Neural crest cell (in vitro differentiated cells): ENCODE measurements around the gene CPOX. TPM values are rescaled to one million over a fixed set of nuclear protein-coding genes. Genes with fewer than 3 reads are reported as not detected.
"Not testable (repeated sequence)": the region's sequence is repeated elsewhere in the genome, so short reads cannot be mapped to it uniquely, and the experiment has no call there.

Source experiments
- DNase-seq: peaks from one replicate; pipeline ENCODE4 v3.0.0; 2021; ENCODE audit warnings: low read depth, mixed read lengths, low spot score
- H3K27ac Mint-ChIP-seq: one replicate; pipeline ENCODE4 v1.8.0; 2021; ENCODE audit warnings: mild to moderate bottlenecking, mixed read lengths; ENCODE audit not compliant: unreplicated experiment
- H3K27me3 Mint-ChIP-seq: 2 replicates; pipeline ENCODE4 v1.8.0; 2021; ENCODE audit warnings: low read depth, mild to moderate bottlenecking, mixed read lengths
- H3K36me3 Mint-ChIP-seq: 2 replicates; pipeline ENCODE4 v1.8.0; 2021; ENCODE audit warnings: low read depth, mild to moderate bottlenecking, mixed read lengths
- H3K4me1 Mint-ChIP-seq: 2 replicates; pipeline ENCODE4 v1.8.0; 2021; ENCODE audit warnings: mixed read lengths
- H3K4me3 Mint-ChIP-seq: one replicate; pipeline ENCODE4 v1.8.0; 2021; ENCODE audit warnings: mild to moderate bottlenecking, mixed read lengths
- H3K9me3 Mint-ChIP-seq: 2 replicates; pipeline ENCODE4 v1.8.0; 2021; ENCODE audit warnings: mixed read lengths
- CTCF ChIP-seq: fragments of 200-600 bp; sonication (generic); conservative IDR thresholded peaks from 2 replicates; pipeline ENCODE4 v1.5.0; 2021; ENCODE audit warnings: antibody characterized with exemption, mild to moderate bottlenecking
- long read RNA-seq: library from polyadenylated mRNA; unstranded; transcript quantifications from one replicate; pipeline ENCODE4 v2.0.0, GENCODE V29; 2020
- total RNA-seq: library from RNA; stranded (reverse); gene quantifications from 2 replicates; pipeline ENCODE4 v1.2.1, GENCODE V29; 2021

The CPOX gene
- 28.1 and 29.8 TPM in 2 replicates for total RNA-seq
- long read RNA-seq, partial matches to known transcripts, result 3 of 5 reads
- long read RNA-seq, other reads (novel, unspliced or antisense), result 1 of 5 reads

- peaks cover 36% of the 10 kb centered on the region for H3K4me1 Mint-ChIP-seq
- H3K27ac Mint-ChIP-seq, result peak within 1 kb of the TSS; percentile 46
- peaks cover 3% of the 10 kb centered on the region for H3K36me3 Mint-ChIP-seq
- TF ChIP-seq CTCF, result no peak
- H3K9me3 Mint-ChIP-seq, result no peaks in the 10 kb centered on the region
- H3K27me3 Mint-ChIP-seq, result no peaks in the 10 kb centered on the region
- H3K4me3 Mint-ChIP-seq, result peak within 1 kb of the TSS; percentile 95
- peak; percentile 81 for DNase-seq
Measured at GRCh38 chr3:98593046-98593936, at the start of gene CPOX. Gene CPOX, minus strand, starts transcription at chr3:98593611. Its CDS starts 107 bp downstream, at chr3:98593504.

GRCh38 chr3:98642769-98643168, 49.4 kb upstream of the CPOX start:
- DNase-seq, H3K4me3 Mint-ChIP-seq, H3K4me1 Mint-ChIP-seq, H3K36me3 Mint-ChIP-seq, H3K27me3 Mint-ChIP-seq: not testable (repeated sequence)
- Mint-ChIP-seq H3K9me3 (peaks cover 12% of the 10 kb centered on the region), H3K27ac (peak overlapping the region; percentile 83)

- not testable (repeated sequence) for DNase-seq, H3K27ac Mint-ChIP-seq, H3K36me3 Mint-ChIP-seq, H3K4me3 Mint-ChIP-seq, H3K4me1 Mint-ChIP-seq, H3K27me3 Mint-ChIP-seq
- H3K9me3 Mint-ChIP-seq, result peaks cover 13% of the 10 kb centered on the region
Measured at GRCh38 chr3:98641756-98642155, 48.3 kb upstream of the CPOX start.

GRCh38 chr3:98638515-98638914, 45.1 kb upstream of the CPOX start:
- peaks cover 16% of the 10 kb centered on the region for H3K9me3 Mint-ChIP-seq
- H3K4me1 Mint-ChIP-seq, H3K4me3 Mint-ChIP-seq, H3K27me3 Mint-ChIP-seq, H3K36me3 Mint-ChIP-seq, DNase-seq, H3K27ac Mint-ChIP-seq: not testable (repeated sequence)

- no peak for DNase-seq
- no peaks in the 10 kb centered on the region for H3K9me3 Mint-ChIP-seq
- H3K27ac Mint-ChIP-seq, result no peak overlapping the region
- H3K36me3 Mint-ChIP-seq, result no peaks in the 10 kb centered on the region
- H3K4me1 Mint-ChIP-seq, result no peaks in the 10 kb centered on the region
- no peak overlapping the region for H3K4me3 Mint-ChIP-seq
- no peaks in the 10 kb centered on the region for H3K27me3 Mint-ChIP-seq
- TF ChIP-seq CTCF, result no peak
Measured at GRCh38 chr3:98630416-98630815, 37.0 kb upstream of the CPOX start.

GRCh38 chr3:98628317-98628716, 34.9 kb upstream of the CPOX start:
- Mint-ChIP-seq H3K4me3 (no peak overlapping the region), H3K9me3 (no peaks in the 10 kb centered on the region), H3K36me3 (no peaks in the 10 kb centered on the region), H3K4me1 (no peaks in the 10 kb centered on the region), H3K27ac (no peak overlapping the region), H3K27me3 (no peaks in the 10 kb centered on the region)
- no peak for TF ChIP-seq CTCF
- no peak for DNase-seq

GRCh38 chr3:98626151-98626550, 32.7 kb upstream of the CPOX start:
- Mint-ChIP-seq H3K4me1 (no peaks in the 10 kb centered on the region), H3K36me3 (no peaks in the 10 kb centered on the region), H3K27me3 (no peaks in the 10 kb centered on the region), H3K4me3 (no peak overlapping the region), H3K9me3 (no peaks in the 10 kb centered on the region), H3K27ac (no peak overlapping the region)
- DNase-seq, result no peak
- TF ChIP-seq CTCF, result no peak
